ENCODE measurements around the gene NLRC4.
"Not testable (repeated sequence)": the region's sequence is repeated elsewhere in the genome, so short reads cannot be mapped to it uniquely, and the experiment has no call there.

The NLRC4 gene

GRCh38 chr2:32237488-32237887 lies 27.2 kb downstream of the NLRC4 start:
- Histone ChIP-seq H3K36me3 (ENCODE audit: control insufficient read depth, insufficient read depth, low read length) (no peaks in the 10 kb centered on the region), H3K27ac (ENCODE audit: low read depth, low read length) (no peak overlapping the region), H3K4me1 (ENCODE audit: control insufficient read depth, insufficient read depth, low read length) (no peaks in the 10 kb centered on the region), H3K9ac (ENCODE audit: low read length) (no peak overlapping the region), H3K27me3 (ENCODE audit: control insufficient read depth, insufficient read depth, low read length) (no peaks in the 10 kb centered on the region), H3K4me3 (ENCODE audit: low read length) (no peak overlapping the region)

DNA sequence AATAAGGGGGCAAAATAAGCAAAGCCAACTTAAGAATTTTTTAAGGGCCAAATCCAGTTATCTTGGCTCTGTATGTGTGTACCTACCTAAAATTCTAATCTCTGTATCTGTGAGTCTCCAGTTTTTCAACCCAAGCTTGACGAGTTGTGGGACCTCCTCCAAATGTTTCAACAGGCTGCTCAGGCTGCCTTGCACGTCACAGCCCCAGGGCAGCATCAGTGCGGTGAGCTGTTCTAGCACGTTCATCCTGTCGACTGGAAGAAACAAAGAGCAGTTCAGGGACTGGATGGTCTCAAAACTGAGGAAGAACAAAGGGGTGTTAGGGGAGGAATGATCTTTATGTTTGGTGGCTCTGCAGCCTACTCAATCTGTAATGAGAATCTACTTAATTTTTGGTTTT lies 29.4 kb downstream of the NLRC4 start:
- no peak overlapping the region for H3K4me3 ChIP-seq (ENCODE audit: low read length)
- no peak overlapping the region for H3K27ac ChIP-seq (ENCODE audit: low read depth, low read length)
- H3K27me3 ChIP-seq (ENCODE audit: control insufficient read depth, insufficient read depth, low read length), result no peaks in the 10 kb centered on the region
- no peaks in the 10 kb centered on the region for H3K36me3 ChIP-seq (ENCODE audit: control insufficient read depth, insufficient read depth, low read length)
- H3K4me1 ChIP-seq (ENCODE audit: control insufficient read depth, insufficient read depth, low read length), result no peaks in the 10 kb centered on the region
- H3K9ac ChIP-seq (ENCODE audit: low read length), result no peak overlapping the region

- Histone ChIP-seq H3K4me3 (ENCODE audit: low read length) (no peak overlapping the region), H3K27me3 (ENCODE audit: control insufficient read depth, insufficient read depth, low read length) (no peaks in the 10 kb centered on the region), H3K36me3 (ENCODE audit: control insufficient read depth, insufficient read depth, low read length) (no peaks in the 10 kb centered on the region), H3K4me1 (ENCODE audit: control insufficient read depth, insufficient read depth, low read length) (no peaks in the 10 kb centered on the region), H3K9ac (ENCODE audit: low read length) (no peak overlapping the region), H3K27ac (ENCODE audit: low read depth, low read length) (no peak overlapping the region)
These were observed 32.7 kb downstream of the NLRC4 start for GRCh38 chr2:32231959-32232358.

DNA sequence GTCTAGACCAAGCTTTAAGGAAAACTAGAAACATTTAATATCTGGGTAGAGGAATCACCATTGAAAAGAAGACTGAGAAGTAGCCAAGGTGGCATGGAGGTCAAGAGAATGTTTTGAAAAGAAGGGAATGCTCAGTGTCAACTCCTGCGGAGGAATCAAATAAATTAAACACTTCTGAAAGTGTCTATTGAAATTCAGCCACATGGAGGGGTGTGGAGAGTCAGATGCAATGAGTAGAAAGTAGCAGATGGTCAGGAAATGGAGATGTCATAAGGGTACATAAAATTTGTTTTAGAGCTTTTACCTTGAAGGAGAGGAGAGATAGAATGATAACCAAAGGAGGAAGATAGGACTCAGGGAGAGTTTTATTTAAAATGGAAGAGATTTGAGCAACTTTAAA lies 35.1 kb downstream of the NLRC4 start:
- no peak overlapping the region for H3K9ac ChIP-seq (ENCODE audit: low read length)
- no peak overlapping the region for H3K27ac ChIP-seq (ENCODE audit: low read depth, low read length)
- H3K4me3 ChIP-seq (ENCODE audit: low read length), result no peak overlapping the region
- no peaks in the 10 kb centered on the region for H3K27me3 ChIP-seq (ENCODE audit: control insufficient read depth, insufficient read depth, low read length)
- H3K36me3 ChIP-seq (ENCODE audit: control insufficient read depth, insufficient read depth, low read length), result no peaks in the 10 kb centered on the region
- no peaks in the 10 kb centered on the region for H3K4me1 ChIP-seq (ENCODE audit: control insufficient read depth, insufficient read depth, low read length)

DNA sequence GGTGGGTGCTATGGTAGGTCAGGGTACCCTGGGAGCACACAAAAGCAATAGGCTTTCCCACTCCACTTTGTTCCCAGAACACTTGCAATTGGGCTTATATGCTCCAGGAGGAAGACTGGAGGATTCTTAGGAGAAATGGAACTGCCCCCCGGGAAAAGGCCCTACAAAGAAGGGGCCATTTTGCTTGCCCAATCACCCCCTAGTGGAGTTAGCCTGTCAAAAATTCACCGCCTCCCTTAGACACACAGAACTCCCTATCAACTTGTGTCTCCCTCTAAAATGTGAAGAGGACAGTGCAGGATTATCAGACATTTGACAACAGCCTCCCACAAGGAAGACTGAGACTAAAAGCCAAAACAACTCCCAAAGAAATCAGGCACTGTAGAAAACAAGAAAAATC lies 36.5 kb downstream of the NLRC4 start:
- Histone ChIP-seq H3K27ac (ENCODE audit: low read depth, low read length) (no peak overlapping the region), H3K9ac (ENCODE audit: low read length) (no peak overlapping the region), H3K36me3 (ENCODE audit: control insufficient read depth, insufficient read depth, low read length) (no peaks in the 10 kb centered on the region), H3K4me3 (ENCODE audit: low read length) (no peak overlapping the region), H3K27me3 (ENCODE audit: control insufficient read depth, insufficient read depth, low read length) (no peaks in the 10 kb centered on the region), H3K4me1 (ENCODE audit: control insufficient read depth, insufficient read depth, low read length) (no peaks in the 10 kb centered on the region)

DNA sequence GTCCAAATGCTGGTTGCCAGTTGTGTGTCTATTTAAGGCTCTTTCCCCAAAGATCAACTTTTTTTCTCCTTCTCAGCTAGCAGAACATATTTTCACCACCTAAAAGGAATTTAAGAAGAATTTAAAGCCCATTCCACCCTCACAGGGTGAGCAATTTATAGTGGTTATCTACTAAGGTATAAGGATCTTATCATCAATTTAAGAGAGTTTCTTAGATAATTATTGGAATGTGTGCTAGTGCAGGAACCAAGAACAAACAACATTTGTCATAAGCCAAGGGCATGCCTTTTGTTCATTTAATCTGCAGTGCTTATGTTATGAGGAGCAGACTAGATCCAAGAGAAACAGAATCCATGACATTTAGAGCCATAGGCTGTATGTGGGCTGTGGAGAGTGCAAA lies 37.2 kb downstream of the NLRC4 start:
- no peak overlapping the region for H3K4me3 ChIP-seq (ENCODE audit: low read length)
- H3K27me3 ChIP-seq (ENCODE audit: control insufficient read depth, insufficient read depth, low read length), result no peaks in the 10 kb centered on the region
- no peaks in the 10 kb centered on the region for H3K4me1 ChIP-seq (ENCODE audit: control insufficient read depth, insufficient read depth, low read length)
- no peak overlapping the region for H3K27ac ChIP-seq (ENCODE audit: low read depth, low read length)
- H3K9ac ChIP-seq (ENCODE audit: low read length), result no peak overlapping the region
- H3K36me3 ChIP-seq (ENCODE audit: control insufficient read depth, insufficient read depth, low read length), result no peaks in the 10 kb centered on the region

GRCh38 chr2:32222966-32223365 lies 41.7 kb downstream of the NLRC4 start:
- Histone ChIP-seq H3K27me3 (ENCODE audit: control insufficient read depth, insufficient read depth, low read length) (no peaks in the 10 kb centered on the region), H3K27ac (ENCODE audit: low read depth, low read length) (no peak overlapping the region), H3K4me3 (ENCODE audit: low read length) (no peak overlapping the region), H3K9ac (ENCODE audit: low read length) (no peak overlapping the region), H3K4me1 (ENCODE audit: control insufficient read depth, insufficient read depth, low read length) (no peaks in the 10 kb centered on the region), H3K36me3 (ENCODE audit: control insufficient read depth, insufficient read depth, low read length) (no peaks in the 10 kb centered on the region)

DNA sequence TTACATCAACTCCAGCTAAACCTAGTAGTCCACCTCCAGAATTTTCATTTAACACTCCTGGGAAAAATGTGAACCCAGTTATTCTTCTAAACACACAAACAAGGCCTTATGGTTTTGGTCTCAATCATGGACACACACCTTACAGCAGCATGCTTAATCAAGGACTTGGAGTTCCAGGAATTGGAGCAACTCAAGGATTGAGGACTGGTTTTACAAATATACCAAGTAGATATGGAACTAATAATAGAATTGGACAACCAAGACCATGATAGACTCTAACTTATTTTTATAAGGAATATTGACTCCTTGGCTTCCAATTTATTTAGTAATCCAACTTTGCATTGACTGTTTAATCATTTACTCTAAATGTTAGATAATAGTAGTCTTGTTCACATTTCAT lies 44.2 kb downstream of the NLRC4 start:
- no peak overlapping the region for H3K4me3 ChIP-seq (ENCODE audit: low read length)

DNA sequence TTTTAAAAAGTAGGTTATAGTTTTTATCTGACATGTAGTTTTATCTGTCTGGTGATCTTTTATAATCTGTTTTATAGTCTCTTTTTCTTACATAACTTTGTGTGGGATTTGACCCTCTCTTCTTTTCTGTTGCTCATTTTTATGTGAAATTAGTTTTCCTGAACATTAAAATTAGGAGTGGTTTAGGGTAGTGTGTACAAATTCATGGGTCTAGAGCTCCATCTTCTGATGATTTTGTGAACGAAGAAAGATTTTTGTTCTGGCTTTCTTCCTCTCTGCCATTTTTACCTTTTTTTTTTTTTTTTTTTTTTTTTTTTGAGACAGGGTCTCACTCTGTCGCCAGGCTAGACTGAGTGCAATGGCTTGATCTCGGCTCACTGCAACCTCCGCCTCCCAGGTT lies 52.4 kb downstream of the NLRC4 start:
- Histone ChIP-seq H3K36me3 (ENCODE audit: control insufficient read depth, insufficient read depth, low read length) (no peaks in the 10 kb centered on the region), H3K4me3 (ENCODE audit: low read length) (no peak overlapping the region), H3K27ac (ENCODE audit: low read depth, low read length) (no peak overlapping the region), H3K9ac (ENCODE audit: low read length) (no peak overlapping the region), H3K27me3 (ENCODE audit: control insufficient read depth, insufficient read depth, low read length) (no peaks in the 10 kb centered on the region), H3K4me1 (ENCODE audit: control insufficient read depth, insufficient read depth, low read length) (no peaks in the 10 kb centered on the region)

More for the DNA sequence above, 44.2 kb downstream of the NLRC4 start:
- Histone ChIP-seq H3K36me3 (ENCODE audit: control insufficient read depth, insufficient read depth, low read length) (no peaks in the 10 kb centered on the region), H3K27ac (ENCODE audit: low read depth, low read length) (no peak overlapping the region), H3K27me3 (ENCODE audit: control insufficient read depth, insufficient read depth, low read length) (no peaks in the 10 kb centered on the region), H3K9ac (ENCODE audit: low read length) (no peak overlapping the region), H3K4me1 (ENCODE audit: control insufficient read depth, insufficient read depth, low read length) (no peaks in the 10 kb centered on the region)

GRCh38 chr2:32210767-32211408 lies 53.8 kb downstream of the NLRC4 start:
- H3K4me1 ChIP-seq (ENCODE audit: control insufficient read depth, insufficient read depth, low read length), result no peaks in the 10 kb centered on the region
- no peaks in the 10 kb centered on the region for H3K36me3 ChIP-seq (ENCODE audit: control insufficient read depth, insufficient read depth, low read length)
- H3K27me3 ChIP-seq (ENCODE audit: control insufficient read depth, insufficient read depth, low read length), result no peaks in the 10 kb centered on the region
- no peak overlapping the region for H3K27ac ChIP-seq (ENCODE audit: low read depth, low read length)
- H3K9ac ChIP-seq (ENCODE audit: low read length), result no peak overlapping the region
- no peak overlapping the region for H3K4me3 ChIP-seq (ENCODE audit: low read length)

DNA sequence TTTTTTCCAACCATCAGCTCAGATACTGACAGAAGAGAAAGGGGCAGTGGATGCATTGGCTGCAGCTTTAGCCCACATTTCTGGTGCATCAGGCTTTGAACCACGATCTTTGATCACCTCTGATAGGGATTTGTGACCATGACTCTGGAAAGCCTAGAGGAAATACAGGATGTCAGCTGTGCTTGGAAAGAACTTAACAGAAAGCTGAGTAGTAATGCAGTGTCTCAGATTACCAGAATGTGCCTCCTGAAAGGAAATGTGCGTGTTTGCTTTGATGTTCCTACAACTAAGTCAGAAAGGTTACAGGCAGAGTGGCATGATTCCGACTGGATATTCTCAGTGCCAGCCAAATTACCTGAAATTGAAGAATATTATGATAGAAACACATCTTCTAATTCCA lies 61.3 kb downstream of the NLRC4 start:
- not testable (repeated sequence) for H3K27me3 ChIP-seq (ENCODE audit: control insufficient read depth, insufficient read depth, low read length); H3K9ac ChIP-seq (ENCODE audit: low read length); H3K4me1 ChIP-seq (ENCODE audit: control insufficient read depth, insufficient read depth, low read length); H3K4me3 ChIP-seq (ENCODE audit: low read length); H3K36me3 ChIP-seq (ENCODE audit: control insufficient read depth, insufficient read depth, low read length); H3K27ac ChIP-seq (ENCODE audit: low read depth, low read length)

DNA sequence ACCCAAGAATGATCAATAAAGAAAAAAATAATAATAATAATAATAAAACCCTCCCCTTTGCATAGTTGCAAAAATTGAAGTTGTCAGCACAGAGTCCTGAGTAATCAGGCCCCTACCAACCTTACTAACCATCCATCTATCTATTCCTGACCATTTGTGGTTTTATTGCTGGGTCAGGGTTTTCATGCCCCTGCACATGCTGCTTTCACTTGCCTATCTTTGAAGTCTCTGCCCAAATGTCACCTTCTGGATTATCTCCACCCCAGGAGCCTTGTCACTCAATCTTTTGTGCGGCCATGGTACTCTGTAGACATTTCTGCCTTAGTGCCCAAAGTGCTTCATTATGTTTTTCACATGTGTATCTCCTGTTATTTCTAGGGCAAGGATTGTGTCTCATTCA lies 63.9 kb downstream of the NLRC4 start:
- no peak overlapping the region for H3K4me3 ChIP-seq (ENCODE audit: low read length)
- H3K4me1 ChIP-seq (ENCODE audit: control insufficient read depth, insufficient read depth, low read length), result no peaks in the 10 kb centered on the region
- no peaks in the 10 kb centered on the region for H3K27me3 ChIP-seq (ENCODE audit: control insufficient read depth, insufficient read depth, low read length)
- H3K36me3 ChIP-seq (ENCODE audit: control insufficient read depth, insufficient read depth, low read length), result peaks cover 3% of the 10 kb centered on the region
- H3K27ac ChIP-seq (ENCODE audit: low read depth, low read length), result no peak overlapping the region
- H3K9ac ChIP-seq (ENCODE audit: low read length), result no peak overlapping the region

- no peaks in the 10 kb centered on the region for H3K27me3 ChIP-seq (ENCODE audit: control insufficient read depth, insufficient read depth, low read length)
- no peak overlapping the region for H3K4me3 ChIP-seq (ENCODE audit: low read length)
- H3K36me3 ChIP-seq (ENCODE audit: control insufficient read depth, insufficient read depth, low read length), result no peaks in the 10 kb centered on the region
- H3K4me1 ChIP-seq (ENCODE audit: control insufficient read depth, insufficient read depth, low read length), result no peaks in the 10 kb centered on the region
- no peak overlapping the region for H3K27ac ChIP-seq (ENCODE audit: low read depth, low read length)
- no peak overlapping the region for H3K9ac ChIP-seq (ENCODE audit: low read length)
These were observed 72.3 kb downstream of the NLRC4 start for GRCh38 chr2:32192418-32192817.
